ENCODE results near the gene MPZL1.

DNA sequence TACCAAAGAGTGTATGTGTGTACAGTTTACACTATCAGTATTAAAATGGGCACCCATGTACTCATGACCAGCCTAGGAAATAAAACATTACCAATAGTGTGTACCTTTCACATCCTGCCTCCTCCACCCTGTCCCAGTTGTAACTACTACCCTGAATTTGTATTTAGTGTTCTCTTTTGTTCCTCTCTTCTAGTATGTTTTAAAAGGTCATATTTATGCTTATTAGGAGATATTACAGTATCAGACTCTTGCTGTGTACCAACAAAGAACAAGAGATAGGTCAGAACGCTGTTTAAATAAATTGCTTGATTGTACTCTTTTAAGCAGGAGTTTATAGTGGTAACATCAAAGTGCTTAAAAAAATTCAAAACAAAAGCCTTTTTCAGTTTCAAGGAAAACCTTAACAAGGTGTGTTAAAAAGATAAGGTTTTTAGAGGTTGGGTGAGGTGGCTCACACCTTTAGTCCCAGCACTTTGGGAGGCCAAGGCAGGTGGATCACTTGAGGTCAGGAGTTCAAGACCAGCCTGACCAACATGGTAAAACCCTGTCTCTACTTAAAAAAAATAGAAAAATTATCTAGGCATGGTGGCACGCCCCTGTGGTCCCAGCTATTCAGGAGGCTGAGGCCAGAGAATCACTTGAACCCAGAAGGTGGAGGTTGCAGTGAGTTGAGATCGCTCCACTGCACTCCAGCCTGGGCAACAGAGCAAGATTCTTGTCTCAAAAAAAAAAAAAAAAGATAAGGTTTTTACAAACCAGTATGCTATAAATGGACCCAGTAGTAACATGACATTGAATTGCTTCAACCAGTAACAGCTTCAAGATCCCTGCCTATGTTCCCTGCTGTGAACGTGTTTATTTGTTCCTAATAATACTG, 35.9 kb downstream of the MPZL1 start:
- no peak for TF ChIP-seq EP300 (IDR thresholded peaks at IDR 0.05)
- TF ChIP-seq, protein P1, sequence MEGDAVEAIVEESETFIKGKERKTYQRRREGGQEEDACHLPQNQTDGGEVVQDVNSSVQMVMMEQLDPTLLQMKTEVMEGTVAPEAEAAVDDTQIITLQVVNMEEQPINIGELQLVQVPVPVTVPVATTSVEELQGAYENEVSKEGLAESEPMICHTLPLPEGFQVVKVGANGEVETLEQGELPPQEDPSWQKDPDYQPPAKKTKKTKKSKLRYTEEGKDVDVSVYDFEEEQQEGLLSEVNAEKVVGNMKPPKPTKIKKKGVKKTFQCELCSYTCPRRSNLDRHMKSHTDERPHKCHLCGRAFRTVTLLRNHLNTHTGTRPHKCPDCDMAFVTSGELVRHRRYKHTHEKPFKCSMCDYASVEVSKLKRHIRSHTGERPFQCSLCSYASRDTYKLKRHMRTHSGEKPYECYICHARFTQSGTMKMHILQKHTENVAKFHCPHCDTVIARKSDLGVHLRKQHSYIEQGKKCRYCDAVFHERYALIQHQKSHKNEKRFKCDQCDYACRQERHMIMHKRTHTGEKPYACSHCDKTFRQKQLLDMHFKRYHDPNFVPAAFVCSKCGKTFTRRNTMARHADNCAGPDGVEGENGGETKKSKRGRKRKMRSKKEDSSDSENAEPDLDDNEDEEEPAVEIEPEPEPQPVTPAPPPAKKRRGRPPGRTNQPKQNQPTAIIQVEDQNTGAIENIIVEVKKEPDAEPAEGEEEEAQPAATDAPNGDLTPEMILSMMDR (IDR thresholded peaks at IDR 0.05) = no peak

Data from ovary (tissue), 3 donors.